ENCODE data around the gene CAPN13.

DNA sequence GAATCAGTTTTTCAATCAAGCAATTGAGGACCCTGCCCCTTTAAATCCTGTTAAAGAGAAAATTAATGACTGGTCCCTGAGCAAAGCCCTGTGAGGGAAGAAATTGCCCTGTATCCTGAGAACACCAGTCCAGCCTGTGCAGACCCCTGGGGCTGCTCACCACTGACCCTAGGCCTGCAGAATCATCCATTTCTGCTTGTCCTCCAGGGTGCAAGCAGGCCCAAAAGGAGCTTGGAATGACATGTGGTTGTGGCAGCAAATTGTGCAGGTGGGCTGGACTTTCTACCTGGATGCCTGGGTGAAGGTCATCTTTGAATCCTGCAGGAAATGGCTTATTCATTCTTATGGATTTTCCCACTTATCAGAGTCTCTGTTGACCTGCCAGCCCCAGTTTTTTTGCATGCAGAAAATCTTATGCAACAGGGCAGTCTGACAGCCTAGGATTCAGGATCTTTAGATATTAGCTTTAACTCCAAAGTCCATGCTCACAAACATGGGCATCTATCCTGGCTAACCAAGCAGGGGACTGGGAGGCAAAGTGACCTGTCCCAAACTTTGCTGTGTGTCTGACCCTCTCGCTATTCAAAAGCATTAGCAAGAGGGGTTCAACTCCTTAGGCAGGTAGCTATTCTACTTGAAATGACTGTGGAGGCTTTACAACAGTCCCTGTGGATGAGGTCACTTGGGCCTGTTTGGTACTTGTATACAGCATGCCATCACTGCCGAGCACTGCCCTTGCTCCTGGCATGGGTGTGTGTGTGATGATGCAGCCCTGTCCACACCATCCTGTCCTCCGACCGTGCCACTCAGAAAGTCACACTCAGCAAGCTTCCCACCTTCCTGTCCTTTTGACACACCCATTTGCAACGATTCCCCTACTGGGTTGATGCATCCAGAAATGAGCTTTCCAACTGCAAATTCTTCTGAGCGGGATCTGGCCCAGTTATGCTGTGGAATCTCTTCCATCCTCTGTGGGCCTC, 85.3 kb downstream of the CAPN13 start:
- TF ChIP-seq POLR2A (IDR thresholded peaks at IDR 0.05), result no peak
- TF ChIP-seq, protein P1, sequence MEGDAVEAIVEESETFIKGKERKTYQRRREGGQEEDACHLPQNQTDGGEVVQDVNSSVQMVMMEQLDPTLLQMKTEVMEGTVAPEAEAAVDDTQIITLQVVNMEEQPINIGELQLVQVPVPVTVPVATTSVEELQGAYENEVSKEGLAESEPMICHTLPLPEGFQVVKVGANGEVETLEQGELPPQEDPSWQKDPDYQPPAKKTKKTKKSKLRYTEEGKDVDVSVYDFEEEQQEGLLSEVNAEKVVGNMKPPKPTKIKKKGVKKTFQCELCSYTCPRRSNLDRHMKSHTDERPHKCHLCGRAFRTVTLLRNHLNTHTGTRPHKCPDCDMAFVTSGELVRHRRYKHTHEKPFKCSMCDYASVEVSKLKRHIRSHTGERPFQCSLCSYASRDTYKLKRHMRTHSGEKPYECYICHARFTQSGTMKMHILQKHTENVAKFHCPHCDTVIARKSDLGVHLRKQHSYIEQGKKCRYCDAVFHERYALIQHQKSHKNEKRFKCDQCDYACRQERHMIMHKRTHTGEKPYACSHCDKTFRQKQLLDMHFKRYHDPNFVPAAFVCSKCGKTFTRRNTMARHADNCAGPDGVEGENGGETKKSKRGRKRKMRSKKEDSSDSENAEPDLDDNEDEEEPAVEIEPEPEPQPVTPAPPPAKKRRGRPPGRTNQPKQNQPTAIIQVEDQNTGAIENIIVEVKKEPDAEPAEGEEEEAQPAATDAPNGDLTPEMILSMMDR (IDR thresholded peaks at IDR 0.05), result no peak

Measured in stomach (tissue), 4 donors.